Thyroid gland (tissue), 4 donors: ENCODE data around the gene CFAP221.

Source experiments
- CTCF ChIP-seq, 6 experiments: fragments of 200-600 bp in 3 of 6; fragments of 450-650 bp in 3 of 6; sonication (generic) in 3 of 6; IDR thresholded peaks; one replicate each; pipeline ENCODE4 v1.5.1; 2016 to 2019; ENCODE audit warnings: antibody characterized with exemption in 6 of 6, mild to moderate bottlenecking in 2 of 6, inconsistent platforms in 1 of 6, moderate library complexity in 1 of 6
- POLR2A ChIP-seq, 2 donors: fragments of 450-650 bp; IDR thresholded peaks; one replicate each; pipeline ENCODE4 v1.6.1; 2017; ENCODE audit warnings: antibody characterized with exemption in 2 of 2, mild to moderate bottlenecking in 2 of 2, moderate library complexity in 1 of 2

GRCh38 chr2:119679526-119679837 is 135.2 kb downstream of the CFAP221 start:
- TF ChIP-seq CTCF (IDR thresholded peaks at IDR 0.05) = no peak
- no peak for TF ChIP-seq POLR2A (IDR thresholded peaks at IDR 0.05)
